Gastroesophageal sphincter (tissue), 4 donors: ENCODE measurements around the gene ANKRD60. TPM values are rescaled to one million over a fixed set of nuclear protein-coding genes. Genes with fewer than 3 reads are reported as not detected.

ENCODE experiments used
- ATAC-seq: fragments of 150-250 bp; one replicate; pipeline ENCODE4 v1.9.1; 2016; ENCODE audit warnings: mild to moderate bottlenecking, moderate library complexity
- H3K27ac ChIP-seq, 4 donors: fragments of 200-600 bp; sonication (generic) in 3 of 4; 1 replicate in 3 of 4; 2 replicates in 1 of 4; pipeline ENCODE4 v1.5.1; 2016 to 2019
- H3K27me3 ChIP-seq: fragments of 200-600 bp; sonication (generic); one replicate; pipeline ENCODE4 v1.5.1; 2019
- H3K36me3 ChIP-seq, 2 donors: fragments of 200-600 bp; sonication (generic); one replicate each; pipeline ENCODE4 v1.5.1; 2019; ENCODE audit warnings: control low read depth in 1 of 2
- H3K4me1 ChIP-seq, 3 donors: fragments of 200-600 bp; sonication (generic); 1 replicate in 2 of 3; 2 replicates in 1 of 3; pipeline ENCODE4 v1.5.1; 2016 to 2019; ENCODE audit warnings: control low read depth in 2 of 3
- H3K4me3 ChIP-seq, 2 donors: fragments of 200-600 bp; sonication (generic); one replicate each; pipeline ENCODE4 v1.5.1; 2019; ENCODE audit warnings: mild to moderate bottlenecking in 1 of 2, moderate library complexity in 1 of 2
- H3K9me3 ChIP-seq, 3 donors: fragments of 200-600 bp; sonication (generic); one replicate each; pipeline ENCODE4 v1.5.1; 2017 to 2019; ENCODE audit warnings: control low read depth in 2 of 3
- EP300 ChIP-seq: sonication (generic); formaldehyde crosslinking; IDR thresholded peaks from one replicate; pipeline ENCODE4 v1.6.1; 2017; ENCODE audit warnings: antibody characterized with exemption, mild to moderate bottlenecking
- POLR2A ChIP-seq, 2 donors: fragments of 450-650 bp; IDR thresholded peaks; one replicate each; pipeline ENCODE4 v1.6.1; 2017; ENCODE audit warnings: antibody characterized with exemption in 2 of 2, mild to moderate bottlenecking in 2 of 2, moderate library complexity in 1 of 2
- POLR2AphosphoS5 ChIP-seq: sonication (generic); formaldehyde crosslinking; IDR thresholded peaks from one replicate; pipeline ENCODE4 v1.6.1; 2017; ENCODE audit warnings: antibody characterized with exemption
- WGBS, 2 donors: methylation state at CpG; one replicate each; pipeline ENCODE4 v1.1.5; 2018; ENCODE audit warnings: low coverage in 1 of 2; 5-methylcytosine and 5-hydroxymethylcytosine counted together
- total RNA-seq, 4 donors: library from RNA; depleted of rRNA; stranded (reverse); fragments of >200 nt; gene quantifications; one replicate each; pipeline ENCODE4 v1.1.0, GENCODE V29; 2016
- TF ChIP-seq, protein P1 (sequence below), 4 experiments: fragments of 200-600 bp in 2 of 4; fragments of 450-650 bp in 2 of 4; sonication (generic) in 1 of 4; IDR thresholded peaks; one replicate each; pipeline ENCODE4 v1.5.1; 2017 to 2019; ENCODE audit warnings: antibody characterized with exemption in 4 of 4, mild to moderate bottlenecking in 2 of 4, moderate library complexity in 2 of 4

The ANKRD60 gene
- total RNA-seq, 4 donors from 2014 or later: not detected

DNA sequence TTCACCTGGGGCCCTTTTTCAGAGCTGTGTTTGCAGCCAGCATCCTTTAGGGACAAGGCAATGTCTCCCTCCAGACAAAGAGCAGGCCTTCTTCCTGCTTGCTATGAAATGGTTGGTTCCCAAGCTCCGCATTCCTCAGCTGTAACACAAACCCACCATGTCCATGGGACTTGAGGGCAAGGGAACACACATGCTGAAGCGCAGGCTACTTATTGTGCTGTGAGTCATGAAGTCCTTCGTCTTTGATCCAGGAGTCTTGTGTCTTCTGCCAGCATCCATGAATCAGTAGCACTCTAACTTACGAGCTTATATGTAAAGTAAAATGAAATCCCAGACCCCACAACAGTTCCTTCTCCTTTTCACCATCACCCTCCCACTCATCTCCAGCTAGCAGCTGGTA, 59.0 kb downstream of the ANKRD60 start:
- H3K4me1 ChIP-seq: peaks cover 0 to 8% (median 3%) of the 10 kb centered on the region in 3 donors
- no peaks in the 10 kb centered on the region for H3K27me3 ChIP-seq
- WGBS, 2 donors: 83 to 96% methylated on average over 3 of the region's 4 CpGs
- H3K36me3 ChIP-seq: no peaks in the 10 kb centered on the region
- ATAC-seq: no peak
- no peak overlapping the region for H3K4me3 ChIP-seq
- H3K27ac ChIP-seq: no peak overlapping the region
- no peaks in the 10 kb centered on the region for H3K9me3 ChIP-seq
- TF ChIP-seq, protein P1, sequence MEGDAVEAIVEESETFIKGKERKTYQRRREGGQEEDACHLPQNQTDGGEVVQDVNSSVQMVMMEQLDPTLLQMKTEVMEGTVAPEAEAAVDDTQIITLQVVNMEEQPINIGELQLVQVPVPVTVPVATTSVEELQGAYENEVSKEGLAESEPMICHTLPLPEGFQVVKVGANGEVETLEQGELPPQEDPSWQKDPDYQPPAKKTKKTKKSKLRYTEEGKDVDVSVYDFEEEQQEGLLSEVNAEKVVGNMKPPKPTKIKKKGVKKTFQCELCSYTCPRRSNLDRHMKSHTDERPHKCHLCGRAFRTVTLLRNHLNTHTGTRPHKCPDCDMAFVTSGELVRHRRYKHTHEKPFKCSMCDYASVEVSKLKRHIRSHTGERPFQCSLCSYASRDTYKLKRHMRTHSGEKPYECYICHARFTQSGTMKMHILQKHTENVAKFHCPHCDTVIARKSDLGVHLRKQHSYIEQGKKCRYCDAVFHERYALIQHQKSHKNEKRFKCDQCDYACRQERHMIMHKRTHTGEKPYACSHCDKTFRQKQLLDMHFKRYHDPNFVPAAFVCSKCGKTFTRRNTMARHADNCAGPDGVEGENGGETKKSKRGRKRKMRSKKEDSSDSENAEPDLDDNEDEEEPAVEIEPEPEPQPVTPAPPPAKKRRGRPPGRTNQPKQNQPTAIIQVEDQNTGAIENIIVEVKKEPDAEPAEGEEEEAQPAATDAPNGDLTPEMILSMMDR (IDR thresholded peaks at IDR 0.05): no peak
- no peak for TF ChIP-seq POLR2A (IDR thresholded peaks at IDR 0.05)
- no peak for TF ChIP-seq EP300
- no peak for TF ChIP-seq POLR2AphosphoS5

DNA sequence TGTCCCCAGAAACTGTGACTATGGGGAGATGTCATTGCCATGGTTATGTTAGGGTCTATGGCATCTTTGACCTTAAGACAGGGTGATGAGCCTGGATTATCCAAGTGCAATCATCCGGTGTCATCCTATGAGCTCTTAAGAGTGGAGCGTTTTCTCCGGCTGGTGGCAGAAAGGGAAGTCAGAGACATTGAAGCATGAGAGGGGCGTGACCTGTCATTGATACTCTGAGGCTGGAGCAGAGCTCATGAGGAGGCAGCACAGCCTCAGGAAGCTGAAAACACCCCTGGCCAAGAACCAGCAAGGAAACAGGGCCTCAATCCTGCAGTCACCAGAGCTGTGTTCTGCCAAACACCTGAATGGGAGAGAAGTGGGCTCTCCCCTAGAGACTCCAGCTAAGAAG, 59.6 kb downstream of the ANKRD60 start:
- H3K36me3 ChIP-seq: no peaks in the 10 kb centered on the region
- no peaks in the 10 kb centered on the region for H3K9me3 ChIP-seq
- H3K27ac ChIP-seq: no peak overlapping the region
- no peaks in the 10 kb centered on the region for H3K27me3 ChIP-seq
- ATAC-seq: no peak
- 71% methylated on average over 4 of the region's 4 CpGs; no CpG with 5 or more reads in 1 of the 2 donors for WGBS, 2 donors
- TF ChIP-seq POLR2AphosphoS5 (no peak), POLR2A (IDR thresholded peaks at IDR 0.05) (no peak), EP300 (no peak)
- TF ChIP-seq, protein P1 (IDR thresholded peaks at IDR 0.05): no peak
- no peak overlapping the region for H3K4me3 ChIP-seq
- peaks cover 0 to 4% (median 2%) of the 10 kb centered on the region in 3 donors for H3K4me1 ChIP-seq

DNA sequence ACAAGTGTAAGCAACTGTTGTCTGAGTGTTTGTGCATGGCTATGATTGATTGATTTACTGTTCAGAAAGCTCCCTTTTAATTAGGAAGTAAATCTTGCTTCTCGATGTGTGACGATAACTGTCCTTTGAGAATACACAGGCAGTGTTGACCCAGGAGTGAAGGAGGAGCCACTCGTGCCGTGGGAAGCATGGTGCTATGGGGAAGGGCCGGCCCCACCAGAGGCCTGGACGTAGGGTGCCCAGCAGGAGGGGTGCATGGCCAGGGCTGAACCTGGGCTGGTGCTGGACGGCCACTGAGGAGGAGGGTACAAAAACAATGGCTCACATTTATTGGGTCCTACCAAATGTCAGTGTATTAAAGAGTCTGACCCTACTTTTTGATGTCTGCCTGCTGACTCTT, 60.7 kb downstream of the ANKRD60 start:
- Histone ChIP-seq H3K27ac (no peak overlapping the region), H3K4me3 (no peak overlapping the region), H3K27me3 (no peaks in the 10 kb centered on the region), H3K9me3 (no peaks in the 10 kb centered on the region), H3K36me3 (no peaks in the 10 kb centered on the region), H3K4me1 (peaks cover 0 to 4% (median 0%) of the 10 kb centered on the region in 3 donors)
- no peak for TF ChIP-seq POLR2A (IDR thresholded peaks at IDR 0.05)
- TF ChIP-seq, protein P1 (IDR thresholded peaks at IDR 0.05): no peak
- TF ChIP-seq EP300: no peak
- no peak for TF ChIP-seq POLR2AphosphoS5
- ATAC-seq: no peak
- WGBS, 2 donors: 68 to 72% methylated on average over 3 to 4 of the region's 7 CpGs

Other genes starting within 250 kb of the ANKRD60 start
- gene RAB22A, start 81.1 kb upstream of the ANKRD60 start, total RNA-seq: 10 to 100 TPM; 23.2 to 26.8 (median 25.6) TPM
- gene VAPB, start 160.6 kb upstream of the ANKRD60 start, total RNA-seq: 10 to 100 TPM; 30.4 to 43.1 (median 35.9) TPM